ENCODE measurements around the gene CD40LG.

The CD40LG gene

GRCh38 chrX:136646602-136647239 lies 1.2 kb upstream of the CD40LG start:
- DNase-seq (ENCODE audit: extremely low read depth in 1 of 2, low read depth in 1 of 2), result no peak

GRCh38 chrX:136650811-136651210 lies 2.9 kb downstream of the CD40LG start:
- DNase-seq (ENCODE audit: extremely low read depth in 1 of 2, low read depth in 1 of 2), result no peak

GRCh38 chrX:136652822-136653723 lies 5.1 kb downstream of the CD40LG start:
- DNase-seq (ENCODE audit: extremely low read depth in 1 of 2, low read depth in 1 of 2), result no peak

- DNase-seq (ENCODE audit: extremely low read depth in 1 of 2, low read depth in 1 of 2), result no peak
These were observed 8.5 kb downstream of the CD40LG start for GRCh38 chrX:136656361-136656964.

GRCh38 chrX:136658151-136658550 lies 10.2 kb downstream of the CD40LG start:
- DNase-seq (ENCODE audit: extremely low read depth in 1 of 2, low read depth in 1 of 2), result no peak

GRCh38 chrX:136659174-136659573 lies 11.2 kb downstream of the CD40LG start:
- no peak for DNase-seq (ENCODE audit: extremely low read depth in 1 of 2, low read depth in 1 of 2)

- DNase-seq (ENCODE audit: extremely low read depth in 1 of 2, low read depth in 1 of 2), result no peak
These were observed 12.9 kb downstream of the CD40LG start for GRCh38 chrX:136660896-136661295.

- no peak for DNase-seq (ENCODE audit: extremely low read depth in 1 of 2, low read depth in 1 of 2)
These were observed 14.1 kb downstream of the CD40LG start for GRCh38 chrX:136662104-136662503.

- no peak for DNase-seq (ENCODE audit: extremely low read depth in 1 of 2, low read depth in 1 of 2)
These were observed 15.0 kb downstream of the CD40LG start for GRCh38 chrX:136662976-136663375.

GRCh38 chrX:136665258-136665900 lies 17.4 kb downstream of the CD40LG start:
- DNase-seq (ENCODE audit: extremely low read depth in 1 of 2, low read depth in 1 of 2), result no peak

- no peak for DNase-seq (ENCODE audit: extremely low read depth in 1 of 2, low read depth in 1 of 2)
These were observed 18.1 kb downstream of the CD40LG start for GRCh38 chrX:136666088-136666487.

GRCh38 chrX:136667446-136668168 lies 19.6 kb downstream of the CD40LG start:
- DNase-seq (ENCODE audit: extremely low read depth in 1 of 2, low read depth in 1 of 2), result no peak

- no peak for DNase-seq (ENCODE audit: extremely low read depth in 1 of 2, low read depth in 1 of 2)
These were observed 23.1 kb downstream of the CD40LG start for GRCh38 chrX:136671006-136671610.

- no peak for DNase-seq (ENCODE audit: extremely low read depth in 1 of 2, low read depth in 1 of 2)
These were observed 26.5 kb downstream of the CD40LG start for GRCh38 chrX:136674270-136674985.

GRCh38 chrX:136679531-136679930 lies 31.6 kb downstream of the CD40LG start:
- DNase-seq (ENCODE audit: extremely low read depth in 1 of 2, low read depth in 1 of 2), result no peak

- no peak for DNase-seq (ENCODE audit: extremely low read depth in 1 of 2, low read depth in 1 of 2)
These were observed 36.2 kb downstream of the CD40LG start for GRCh38 chrX:136684120-136684519.

- no peak for DNase-seq (ENCODE audit: extremely low read depth in 1 of 2, low read depth in 1 of 2)
These were observed 39.5 kb downstream of the CD40LG start for GRCh38 chrX:136687457-136687856.

- DNase-seq (ENCODE audit: extremely low read depth in 1 of 2, low read depth in 1 of 2), result no peak
These were observed 41.5 kb downstream of the CD40LG start for GRCh38 chrX:136689436-136689835.

- DNase-seq (ENCODE audit: extremely low read depth in 1 of 2, low read depth in 1 of 2), result no peak
These were observed 43.3 kb downstream of the CD40LG start for GRCh38 chrX:136691028-136691809.
